GM12872 (cell line): Measurements from ENCODE around the gene AMH.
A peak's percentile ranks its signal among the peaks of the same experiment; 100 is the strongest.

Experiments used
- TF ChIP-seq, protein P1 (sequence below): IDR thresholded peaks from 3 replicates; pipeline ENCODE4 v1.5.1; 2011; ENCODE audit warnings: low read depth, mild to moderate bottlenecking, low read length, moderate library complexity; ENCODE audit not compliant: insufficient read depth

Gene AMH

DNA sequence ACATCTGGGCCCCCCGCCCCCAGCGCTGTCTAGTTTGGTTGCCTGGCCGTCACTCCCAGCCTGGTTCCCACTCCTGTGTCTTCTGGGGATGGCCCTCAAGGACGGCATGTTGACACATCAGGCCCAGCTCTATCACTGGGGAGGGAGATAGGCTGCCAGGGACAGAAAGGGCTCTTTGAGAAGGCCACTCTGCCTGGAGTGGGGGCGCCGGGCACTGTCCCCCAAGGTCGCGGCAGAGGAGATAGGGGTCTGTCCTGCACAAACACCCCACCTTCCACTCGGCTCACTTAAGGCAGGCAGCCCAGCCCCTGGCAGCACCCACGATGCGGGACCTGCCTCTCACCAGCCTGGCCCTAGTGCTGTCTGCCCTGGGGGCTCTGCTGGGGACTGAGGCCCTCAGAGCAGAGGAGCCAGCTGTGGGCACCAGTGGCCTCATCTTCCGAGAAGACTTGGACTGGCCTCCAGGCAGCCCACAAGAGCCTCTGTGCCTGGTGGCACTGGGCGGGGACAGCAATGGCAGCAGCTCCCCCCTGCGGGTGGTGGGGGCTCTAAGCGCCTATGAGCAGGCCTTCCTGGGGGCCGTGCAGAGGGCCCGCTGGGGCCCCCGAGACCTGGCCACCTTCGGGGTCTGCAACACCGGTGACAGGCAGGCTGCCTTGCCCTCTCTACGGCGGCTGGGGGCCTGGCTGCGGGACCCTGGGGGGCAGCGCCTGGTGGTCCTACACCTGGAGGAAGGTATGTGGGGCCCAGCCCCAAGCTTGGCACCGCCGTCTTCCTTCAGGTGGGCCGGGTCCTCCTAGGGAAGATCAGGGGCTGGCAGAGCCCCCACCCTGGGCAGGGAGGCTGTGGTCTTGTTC lies at the start of gene AMH:
Gene AMH (plus strand): TSS at position 314 of the 857 bp plus-strand sequence. CDS start 10 bp downstream, at position 324.
- TF ChIP-seq, protein P1, sequence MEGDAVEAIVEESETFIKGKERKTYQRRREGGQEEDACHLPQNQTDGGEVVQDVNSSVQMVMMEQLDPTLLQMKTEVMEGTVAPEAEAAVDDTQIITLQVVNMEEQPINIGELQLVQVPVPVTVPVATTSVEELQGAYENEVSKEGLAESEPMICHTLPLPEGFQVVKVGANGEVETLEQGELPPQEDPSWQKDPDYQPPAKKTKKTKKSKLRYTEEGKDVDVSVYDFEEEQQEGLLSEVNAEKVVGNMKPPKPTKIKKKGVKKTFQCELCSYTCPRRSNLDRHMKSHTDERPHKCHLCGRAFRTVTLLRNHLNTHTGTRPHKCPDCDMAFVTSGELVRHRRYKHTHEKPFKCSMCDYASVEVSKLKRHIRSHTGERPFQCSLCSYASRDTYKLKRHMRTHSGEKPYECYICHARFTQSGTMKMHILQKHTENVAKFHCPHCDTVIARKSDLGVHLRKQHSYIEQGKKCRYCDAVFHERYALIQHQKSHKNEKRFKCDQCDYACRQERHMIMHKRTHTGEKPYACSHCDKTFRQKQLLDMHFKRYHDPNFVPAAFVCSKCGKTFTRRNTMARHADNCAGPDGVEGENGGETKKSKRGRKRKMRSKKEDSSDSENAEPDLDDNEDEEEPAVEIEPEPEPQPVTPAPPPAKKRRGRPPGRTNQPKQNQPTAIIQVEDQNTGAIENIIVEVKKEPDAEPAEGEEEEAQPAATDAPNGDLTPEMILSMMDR = no peak

DNA sequence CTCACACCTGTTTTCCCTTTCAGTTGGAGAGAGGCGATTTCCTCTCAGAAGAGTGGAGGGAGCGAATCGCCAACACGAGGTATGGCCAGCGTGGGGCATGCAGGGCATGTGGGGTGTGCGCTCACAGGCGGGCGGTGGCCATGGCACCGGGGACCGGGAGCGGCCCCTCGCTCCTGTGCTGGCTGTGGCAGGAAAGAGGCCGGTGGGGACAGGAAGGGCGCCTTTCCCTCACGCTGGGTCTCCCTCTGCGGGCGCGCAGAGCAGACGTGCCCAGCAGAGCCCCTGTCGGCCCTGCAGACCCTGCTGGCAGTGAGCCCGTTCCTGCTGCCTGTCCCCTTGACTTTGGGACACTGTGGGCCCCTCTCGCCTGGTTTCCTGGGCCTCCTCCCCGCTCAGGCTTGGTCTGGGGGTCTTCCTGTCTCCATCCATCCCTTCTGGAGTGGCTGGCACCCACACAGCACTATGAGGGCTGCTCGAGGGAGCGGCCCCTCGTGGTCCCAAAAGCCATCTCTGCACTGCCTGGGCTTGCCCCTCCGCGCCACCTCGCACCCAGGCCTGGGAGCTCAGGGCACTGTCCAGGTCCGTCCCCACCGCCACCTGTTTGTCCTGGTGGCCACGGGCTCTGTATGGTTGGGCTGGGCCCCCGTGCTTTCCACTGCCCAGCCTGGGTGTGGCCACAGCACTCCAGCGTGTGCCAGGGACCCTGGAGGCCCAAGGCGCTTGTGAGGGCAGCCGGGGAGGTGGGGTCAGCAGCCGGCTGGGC lies 49.1 kb upstream of the AMH start:
- TF ChIP-seq, protein P1 = no peak

DNA sequence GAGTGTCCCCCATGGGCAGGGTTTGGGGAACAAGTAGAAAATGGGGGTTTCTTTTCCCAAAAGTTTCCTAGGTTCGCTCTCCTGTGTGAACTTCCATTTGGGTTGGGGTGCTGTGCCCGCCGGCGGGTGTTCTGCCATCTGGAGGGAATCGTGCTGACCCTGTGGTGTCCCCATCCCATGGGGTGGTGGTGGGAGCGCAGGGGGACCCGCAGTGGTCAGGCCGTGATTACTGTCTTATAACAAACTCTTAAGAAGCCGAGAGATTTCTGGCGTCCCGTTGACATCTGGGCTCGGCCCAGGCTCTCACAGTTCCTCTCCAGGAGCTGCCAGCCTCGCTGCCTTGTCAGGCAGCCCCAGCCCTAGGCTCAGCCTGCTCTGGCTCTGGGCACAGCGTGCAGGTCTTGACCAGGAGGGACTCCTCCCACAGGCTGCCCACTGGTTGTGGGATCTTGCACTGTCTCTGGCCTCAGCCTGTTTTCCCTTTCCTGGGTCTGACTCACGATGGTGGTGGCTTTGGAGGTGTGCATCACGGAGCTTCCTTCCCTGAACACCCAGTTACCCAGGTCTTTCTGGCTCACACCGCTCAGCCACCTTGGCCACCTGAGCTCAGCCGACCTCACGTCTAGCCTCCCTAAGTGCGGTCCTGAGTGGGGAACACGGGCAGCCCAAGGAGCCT lies 47.5 kb upstream of the AMH start:
- TF ChIP-seq, protein P1 = no peak

- TF ChIP-seq, protein P1 = no peak
Measured at GRCh38 chr19:2202366-2202765, 46.8 kb upstream of the AMH start.

DNA sequence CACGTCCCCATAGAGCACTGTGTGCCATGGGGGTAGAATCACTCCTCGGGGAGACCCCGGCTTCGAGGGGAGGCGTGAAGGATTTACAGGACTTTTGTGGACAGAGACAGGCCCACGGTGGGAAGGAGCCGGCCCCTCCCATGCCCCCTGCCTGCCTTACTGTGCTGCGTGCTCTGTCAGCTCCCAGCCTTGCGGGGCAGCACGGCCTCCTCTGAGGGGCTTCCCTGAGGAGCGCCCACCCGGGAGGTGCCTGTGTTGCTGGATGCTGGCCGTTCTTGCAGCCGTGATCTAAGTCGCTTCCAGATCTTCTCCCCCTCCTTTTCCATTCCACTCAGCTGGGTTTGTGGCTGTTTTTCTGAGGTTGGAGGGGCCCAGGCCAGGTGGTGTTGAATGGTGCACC lies 42.1 kb upstream of the AMH start:
- TF ChIP-seq, protein P1 = no peak

GRCh38 chr19:2207991-2208860 lies 40.9 kb upstream of the AMH start:
- TF ChIP-seq, protein P1 = peak; percentile 35; the same call in 1 of the 3 replicates
